ENCODE measurements around the gene ALDH1B1.
A peak's percentile ranks its signal among the peaks of the same experiment; 100 is the strongest.

ALDH1B1 gene

DNA sequence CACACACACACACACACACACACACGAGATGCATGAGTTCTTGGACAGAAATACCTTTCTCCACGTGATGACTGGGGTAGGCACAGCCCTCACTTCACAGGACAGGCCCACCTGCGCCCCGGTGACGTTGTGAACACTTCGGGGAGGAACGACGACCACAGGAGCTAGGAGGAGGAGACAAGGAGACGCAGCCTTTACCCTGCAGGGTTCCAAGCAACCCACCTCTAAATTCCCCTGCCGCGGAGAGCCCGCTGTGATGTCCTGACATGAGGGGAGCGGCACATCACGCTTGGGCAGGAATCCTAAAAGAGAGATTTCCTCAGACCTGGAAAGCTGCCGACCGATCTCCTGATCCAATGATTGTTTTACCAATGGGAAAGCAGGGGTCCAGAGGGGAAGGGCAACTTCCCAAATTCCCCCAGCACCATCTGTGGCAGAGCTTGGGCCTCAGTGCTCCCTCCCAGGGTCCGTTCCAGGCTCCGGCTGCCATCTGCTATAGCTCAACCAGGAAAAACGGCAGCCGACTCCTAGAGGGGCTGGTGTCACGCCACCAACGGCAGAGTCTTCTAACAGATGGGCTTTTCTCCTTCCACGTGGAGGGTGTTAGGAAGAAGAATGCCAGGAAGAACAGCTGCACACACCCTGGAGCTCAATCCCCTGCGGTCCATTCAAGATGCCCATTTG lies 21.7 kb downstream of the ALDH1B1 start:
- H3K4me1 ChIP-seq (ENCODE audit: control insufficient read depth in 1 of 2, insufficient read depth in 2 of 2, low read length in 2 of 2), result no peaks in the 10 kb centered on the region
- H3K4me3 ChIP-seq (ENCODE audit: low read depth in 1 of 2, low read length in 2 of 2), result no peak overlapping the region
- H3K36me3 ChIP-seq (ENCODE audit: control insufficient read depth in 1 of 2, insufficient read depth in 2 of 2, low read length in 2 of 2), result no peaks in the 10 kb centered on the region
- no peaks in the 10 kb centered on the region for H3K9me3 ChIP-seq (ENCODE audit: control insufficient read depth in 1 of 2, low read length in 2 of 2)
- H3K9ac ChIP-seq (ENCODE audit: low read depth in 1 of 2, low read length in 2 of 2), result no peak overlapping the region
- H3K27ac ChIP-seq (ENCODE audit: low read depth, low read length), result no peak overlapping the region
- peaks cover 0 to 6% of the 10 kb centered on the region in 2 donors for H3K27me3 ChIP-seq (ENCODE audit: control insufficient read depth in 1 of 2, insufficient read depth in 2 of 2, low read length in 2 of 2)

DNA sequence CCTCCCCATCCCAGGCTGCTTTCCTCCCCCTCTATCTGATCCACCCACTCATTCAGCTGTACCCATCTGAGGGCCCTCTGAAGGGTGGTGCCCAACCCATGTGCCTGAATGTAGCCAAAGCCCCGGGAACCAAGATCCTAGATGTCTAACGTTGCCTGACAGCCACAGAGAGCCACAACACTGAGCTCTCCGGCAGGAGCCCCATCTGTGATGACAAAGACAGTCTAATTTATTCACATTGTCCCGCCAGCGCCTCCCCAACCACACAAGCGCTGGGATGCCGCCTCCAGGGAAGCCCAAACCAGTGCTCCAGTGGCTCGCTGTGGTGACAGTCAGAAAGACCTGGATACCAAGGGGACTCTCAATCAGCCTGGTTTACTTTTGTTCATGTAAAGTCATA lies 23.4 kb downstream of the ALDH1B1 start:
- H3K9me3 ChIP-seq (ENCODE audit: control insufficient read depth in 1 of 2, low read length in 2 of 2), result no peaks in the 10 kb centered on the region

DNA sequence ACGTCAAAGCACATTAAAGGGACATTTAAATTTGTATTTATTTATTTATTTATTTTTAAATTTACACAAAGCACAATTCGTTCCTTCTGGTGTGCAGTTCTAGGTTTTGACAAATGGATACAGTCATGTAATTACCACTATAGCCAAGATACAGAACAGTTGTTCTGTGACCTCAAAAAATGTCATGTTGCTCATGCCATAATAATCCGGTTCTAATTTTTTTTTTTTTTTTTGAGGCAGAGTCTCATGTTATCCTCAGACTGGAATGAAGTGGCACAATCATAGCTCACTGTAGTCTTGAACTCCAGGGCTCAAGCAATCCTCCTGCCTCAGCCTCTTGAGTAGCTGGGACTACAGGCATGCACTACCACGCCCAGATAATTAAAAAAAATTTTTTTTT lies 24.0 kb downstream of the ALDH1B1 start:
- Histone ChIP-seq H3K27ac (ENCODE audit: low read depth, low read length) (no peak overlapping the region), H3K27me3 (ENCODE audit: control insufficient read depth in 1 of 2, insufficient read depth in 2 of 2, low read length in 2 of 2) (peaks cover 1 to 6% of the 10 kb centered on the region in 2 donors), H3K36me3 (ENCODE audit: control insufficient read depth in 1 of 2, insufficient read depth in 2 of 2, low read length in 2 of 2) (no peaks in the 10 kb centered on the region), H3K4me3 (ENCODE audit: low read depth in 1 of 2, low read length in 2 of 2) (no peak overlapping the region), H3K9ac (ENCODE audit: low read depth in 1 of 2, low read length in 2 of 2) (no peak overlapping the region), H3K4me1 (ENCODE audit: control insufficient read depth in 1 of 2, insufficient read depth in 2 of 2, low read length in 2 of 2) (no peaks in the 10 kb centered on the region), H3K9me3 (ENCODE audit: control insufficient read depth in 1 of 2, low read length in 2 of 2) (no peaks in the 10 kb centered on the region)

More for the DNA sequence above, 23.4 kb downstream of the ALDH1B1 start:
- Histone ChIP-seq H3K27ac (ENCODE audit: low read depth, low read length) (no peak overlapping the region), H3K4me1 (ENCODE audit: control insufficient read depth in 1 of 2, insufficient read depth in 2 of 2, low read length in 2 of 2) (no peaks in the 10 kb centered on the region), H3K9ac (ENCODE audit: low read depth in 1 of 2, low read length in 2 of 2) (no peak overlapping the region), H3K4me3 (ENCODE audit: low read depth in 1 of 2, low read length in 2 of 2) (no peak overlapping the region), H3K27me3 (ENCODE audit: control insufficient read depth in 1 of 2, insufficient read depth in 2 of 2, low read length in 2 of 2) (peaks cover 0 to 6% of the 10 kb centered on the region in 2 donors), H3K36me3 (ENCODE audit: control insufficient read depth in 1 of 2, insufficient read depth in 2 of 2, low read length in 2 of 2) (no peaks in the 10 kb centered on the region)

GRCh38 chr9:38417003-38417945 lies 24.8 kb downstream of the ALDH1B1 start:
- Histone ChIP-seq H3K4me3 (ENCODE audit: low read depth in 1 of 2, low read length in 2 of 2) (no peak overlapping the region), H3K4me1 (ENCODE audit: control insufficient read depth in 1 of 2, insufficient read depth in 2 of 2, low read length in 2 of 2) (no peaks in the 10 kb centered on the region), H3K36me3 (ENCODE audit: control insufficient read depth in 1 of 2, insufficient read depth in 2 of 2, low read length in 2 of 2) (no peaks in the 10 kb centered on the region), H3K9me3 (ENCODE audit: control insufficient read depth in 1 of 2, low read length in 2 of 2) (no peaks in the 10 kb centered on the region), H3K27me3 (ENCODE audit: control insufficient read depth in 1 of 2, insufficient read depth in 2 of 2, low read length in 2 of 2) (peaks cover 7% of the 10 kb centered on the region in 2 donors), H3K9ac (ENCODE audit: low read depth in 1 of 2, low read length in 2 of 2) (no peak overlapping the region), H3K27ac (ENCODE audit: low read depth, low read length) (no peak overlapping the region)

GRCh38 chr9:38418366-38418765 lies 25.9 kb downstream of the ALDH1B1 start:
- no peaks in the 10 kb centered on the region for H3K9me3 ChIP-seq (ENCODE audit: control insufficient read depth in 1 of 2, low read length in 2 of 2)
- no peaks in the 10 kb centered on the region for H3K4me1 ChIP-seq (ENCODE audit: control insufficient read depth in 1 of 2, insufficient read depth in 2 of 2, low read length in 2 of 2)
- no peak overlapping the region for H3K4me3 ChIP-seq (ENCODE audit: low read depth in 1 of 2, low read length in 2 of 2)
- no peak overlapping the region for H3K9ac ChIP-seq (ENCODE audit: low read depth in 1 of 2, low read length in 2 of 2)
- H3K27ac ChIP-seq (ENCODE audit: low read depth, low read length), result no peak overlapping the region
- H3K27me3 ChIP-seq (ENCODE audit: control insufficient read depth in 1 of 2, insufficient read depth in 2 of 2, low read length in 2 of 2), result peaks cover 15 to 18% of the 10 kb centered on the region in 2 donors
- H3K36me3 ChIP-seq (ENCODE audit: control insufficient read depth in 1 of 2, insufficient read depth in 2 of 2, low read length in 2 of 2), result no peaks in the 10 kb centered on the region

GRCh38 chr9:38419181-38419580 lies 26.7 kb downstream of the ALDH1B1 start:
- Histone ChIP-seq H3K27ac (ENCODE audit: low read depth, low read length) (no peak overlapping the region), H3K9me3 (ENCODE audit: control insufficient read depth in 1 of 2, low read length in 2 of 2) (no peaks in the 10 kb centered on the region), H3K36me3 (ENCODE audit: control insufficient read depth in 1 of 2, insufficient read depth in 2 of 2, low read length in 2 of 2) (no peaks in the 10 kb centered on the region), H3K27me3 (ENCODE audit: control insufficient read depth in 1 of 2, insufficient read depth in 2 of 2, low read length in 2 of 2) (peaks cover 16 to 22% of the 10 kb centered on the region in 2 donors), H3K4me3 (ENCODE audit: low read depth in 1 of 2, low read length in 2 of 2) (no peak overlapping the region), H3K9ac (ENCODE audit: low read depth in 1 of 2, low read length in 2 of 2) (no peak overlapping the region), H3K4me1 (ENCODE audit: control insufficient read depth in 1 of 2, insufficient read depth in 2 of 2, low read length in 2 of 2) (no peaks in the 10 kb centered on the region)

DNA sequence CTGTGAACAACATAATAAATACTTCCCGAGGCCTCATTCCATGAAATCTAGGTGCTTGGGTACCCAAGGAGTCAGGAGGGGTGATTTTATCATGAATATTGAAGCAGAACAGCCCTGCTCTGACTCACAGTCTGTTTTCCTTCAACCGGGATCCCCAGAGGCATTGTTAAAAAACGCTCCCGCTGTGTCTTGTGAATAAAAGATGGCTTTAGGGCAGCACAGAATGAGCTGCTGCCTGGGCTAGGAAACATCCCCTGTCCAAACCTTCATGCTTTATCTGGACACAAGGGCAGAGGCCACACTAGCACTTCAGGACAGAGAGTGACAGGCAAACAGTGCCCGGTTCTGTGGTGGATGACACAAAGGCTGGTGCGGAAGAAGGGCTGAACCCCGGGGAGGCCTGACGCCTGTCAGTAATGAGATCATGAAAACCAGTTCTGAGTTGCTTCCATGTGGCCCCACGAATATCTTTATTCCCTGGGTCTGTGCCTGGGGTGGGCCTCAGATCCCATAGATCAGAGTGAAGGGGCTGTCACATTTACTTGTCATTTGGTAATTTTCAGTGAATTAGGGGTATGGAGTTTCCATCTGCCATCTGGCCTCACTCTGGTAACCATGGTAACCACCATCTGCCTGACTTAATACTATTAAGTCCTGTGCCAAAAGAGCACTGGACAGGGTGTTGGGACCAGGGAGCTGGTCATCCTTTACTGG lies 29.2 kb downstream of the ALDH1B1 start:
- no peak overlapping the region for H3K9ac ChIP-seq (ENCODE audit: low read depth in 1 of 2, low read length in 2 of 2)

DNA sequence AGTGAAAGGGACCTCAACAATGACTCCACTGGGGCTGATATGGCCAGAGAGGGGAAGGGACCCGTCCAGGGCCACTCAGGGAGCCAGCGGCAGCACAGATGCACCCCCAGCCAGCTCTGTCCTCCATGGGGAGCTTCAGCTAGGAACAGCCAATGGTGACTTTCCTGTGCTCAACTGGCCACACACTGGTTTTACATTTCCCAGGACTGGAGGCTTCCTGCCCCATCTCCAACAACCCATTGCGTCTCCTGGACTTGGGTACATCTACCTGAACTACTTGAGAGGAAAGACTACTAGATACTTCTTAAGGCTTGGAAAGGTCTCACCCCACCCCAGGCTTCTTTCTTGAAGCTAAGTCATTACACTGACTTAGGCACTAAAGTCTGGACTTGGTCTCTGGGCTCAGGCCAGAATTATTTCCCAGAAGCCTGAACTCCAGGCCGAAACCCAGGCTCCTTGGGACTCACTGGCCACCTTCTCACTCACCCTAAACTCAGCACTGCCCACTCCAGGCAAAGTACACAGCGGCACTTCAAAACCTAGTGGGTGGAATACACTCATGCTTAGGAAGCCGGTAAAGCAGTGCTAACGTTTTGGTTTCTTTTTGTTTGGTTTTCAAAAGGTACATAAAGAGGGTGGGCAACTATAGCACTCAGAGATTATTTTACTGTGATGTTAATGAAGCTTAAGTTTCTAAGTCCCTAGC lies 30.2 kb downstream of the ALDH1B1 start:
- H3K4me1 ChIP-seq (ENCODE audit: control insufficient read depth in 1 of 2, insufficient read depth in 2 of 2, low read length in 2 of 2), result no peaks in the 10 kb centered on the region
- no peaks in the 10 kb centered on the region for H3K36me3 ChIP-seq (ENCODE audit: control insufficient read depth in 1 of 2, insufficient read depth in 2 of 2, low read length in 2 of 2)
- peaks cover 27 to 39% of the 10 kb centered on the region in 2 donors for H3K27me3 ChIP-seq (ENCODE audit: control insufficient read depth in 1 of 2, insufficient read depth in 2 of 2, low read length in 2 of 2)
- no peaks in the 10 kb centered on the region for H3K9me3 ChIP-seq (ENCODE audit: control insufficient read depth in 1 of 2, low read length in 2 of 2)
- H3K27ac ChIP-seq (ENCODE audit: low read depth, low read length), result no peak overlapping the region
- no peak overlapping the region for H3K4me3 ChIP-seq (ENCODE audit: low read depth in 1 of 2, low read length in 2 of 2)
- H3K9ac ChIP-seq (ENCODE audit: low read depth in 1 of 2, low read length in 2 of 2), result no peak overlapping the region

More for the DNA sequence above, 29.2 kb downstream of the ALDH1B1 start:
- Histone ChIP-seq H3K9me3 (ENCODE audit: control insufficient read depth in 1 of 2, low read length in 2 of 2) (no peaks in the 10 kb centered on the region), H3K36me3 (ENCODE audit: control insufficient read depth in 1 of 2, insufficient read depth in 2 of 2, low read length in 2 of 2) (no peaks in the 10 kb centered on the region), H3K4me1 (ENCODE audit: control insufficient read depth in 1 of 2, insufficient read depth in 2 of 2, low read length in 2 of 2) (no peaks in the 10 kb centered on the region), H3K4me3 (ENCODE audit: low read depth in 1 of 2, low read length in 2 of 2) (no peak overlapping the region), H3K27ac (ENCODE audit: low read depth, low read length) (no peak overlapping the region), H3K27me3 (ENCODE audit: control insufficient read depth in 1 of 2, insufficient read depth in 2 of 2, low read length in 2 of 2) (peaks cover 27 to 35% of the 10 kb centered on the region in 2 donors)

DNA sequence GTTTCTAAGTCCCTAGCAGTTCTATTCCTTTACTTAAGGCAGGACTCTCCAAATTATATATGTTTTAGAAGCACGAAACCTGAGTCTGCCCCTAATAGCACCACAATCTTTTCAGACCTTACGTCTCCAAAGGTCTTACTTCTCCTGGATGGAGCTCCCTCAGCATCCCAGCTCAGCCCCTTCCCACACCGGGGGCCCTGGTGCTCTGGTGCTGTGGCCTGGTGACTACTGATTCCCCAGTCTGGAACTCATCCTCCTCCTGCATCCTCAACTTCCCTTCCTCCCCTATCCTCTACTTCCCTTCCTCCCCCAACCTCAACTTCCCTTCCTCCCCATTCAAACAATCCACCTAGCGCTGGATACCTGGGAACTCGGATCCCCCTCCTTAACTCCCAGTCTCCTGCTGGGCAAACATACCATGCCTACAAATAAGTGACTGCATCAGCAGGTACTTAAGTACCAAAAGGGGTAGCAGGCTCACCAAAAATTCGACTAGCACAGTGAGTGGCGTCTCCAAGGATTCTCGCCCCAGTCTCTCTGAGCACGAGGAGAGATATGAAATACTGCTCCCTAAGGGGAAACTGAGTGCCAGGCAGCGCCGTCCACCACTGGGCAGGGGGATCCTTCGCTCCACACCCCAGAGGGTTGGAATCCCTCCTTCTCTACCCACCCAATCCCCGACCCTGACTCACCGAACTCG lies 30.9 kb downstream of the ALDH1B1 start:
- Histone ChIP-seq H3K9ac (ENCODE audit: low read depth in 1 of 2, low read length in 2 of 2) (no peak overlapping the region), H3K4me3 (ENCODE audit: low read depth in 1 of 2, low read length in 2 of 2) (peak overlapping the region; percentile 40 to 47), H3K27me3 (ENCODE audit: control insufficient read depth in 1 of 2, insufficient read depth in 2 of 2, low read length in 2 of 2) (peaks cover 26 to 39% of the 10 kb centered on the region in 2 donors)

More for the DNA sequence above, 30.9 kb downstream of the ALDH1B1 start:
- Histone ChIP-seq H3K36me3 (ENCODE audit: control insufficient read depth in 1 of 2, insufficient read depth in 2 of 2, low read length in 2 of 2) (no peaks in the 10 kb centered on the region), H3K4me1 (ENCODE audit: control insufficient read depth in 1 of 2, insufficient read depth in 2 of 2, low read length in 2 of 2) (no peaks in the 10 kb centered on the region), H3K9me3 (ENCODE audit: control insufficient read depth in 1 of 2, low read length in 2 of 2) (no peaks in the 10 kb centered on the region), H3K27ac (ENCODE audit: low read depth, low read length) (no peak overlapping the region)

Measured in duodenal mucosa (tissue), 2 donors.